Measurements from ENCODE around the gene TMEM120B. TPM values are rescaled to one million over a fixed set of nuclear protein-coding genes. Genes with fewer than 3 reads are reported as not detected.

Gene TMEM120B
- total RNA-seq, 1 experiment from 2014 or later: 20.5 TPM

GRCh38 chr12:121786440-121786825 lies 73.9 kb downstream of the TMEM120B start:
- H4K20me1 ChIP-seq (ENCODE audit: insufficient read depth): peaks cover 3% of the 10 kb centered on the region; the same call in 1 of the 2 replicates
- intact Hi-C loops (cut with micrococcal nuclease): loop anchor here (1.0 to 2.0 kb wide), 2 partner anchors 8 to 102 kb away; partner anchors contain the start of gene PSMD9
- no TSS peak for BruUV-seq (replicated peaks)
- DNase-seq (ENCODE audit: low read depth, low spot score) (peak; percentile 99), ATAC-seq (peak; percentile 86)
- peaks cover 63 to 95% of the 10 kb centered on the region in 2 experiments for H3K4me1 ChIP-seq (ENCODE audit: control insufficient read depth in 1 of 2, insufficient read depth in 2 of 2, low read length in 2 of 2)
- H2AFZ ChIP-seq (ENCODE audit: low read depth, low read length, poor library complexity, severe bottlenecking): no peak overlapping the region
- RAD21 ChIA-PET (ENCODE audit: low non-redundant PET in 1 of 2, low total read pairs in 2 of 2, uncharacterized antibody in 2 of 2, unreplicated experiment in 2 of 2): interaction anchor here in 1 of 2 experiments (2.5 kb wide), 1 partner anchor 7 kb away, joined by 11 read pairs; the partner anchor contains the start of gene RHOF
- H3K9me3 ChIP-seq (ENCODE audit: control insufficient read depth in 1 of 2, insufficient read depth in 1 of 2, low read depth in 1 of 2, low read length in 2 of 2): no peaks in the 10 kb centered on the region
- H3K9me2 ChIP-seq (ENCODE audit: insufficient read depth): no peaks in the 10 kb centered on the region
- TF ChIP-seq MAX (IDR thresholded peaks at IDR 0.05): no peak
- no peak for TF ChIP-seq EGR1 (IDR thresholded peaks at IDR 0.05; ENCODE audit: low read depth)
- TF ChIP-seq YY1 (IDR thresholded peaks at IDR 0.05; ENCODE audit: extremely low read depth, insufficient replicate concordance, low read depth, low read length): no peak
- TF ChIP-seq POLR2AphosphoS5 (IDR thresholded peaks at IDR 0.05; ENCODE audit: low read depth, low read length): peak; percentile 75
- no peak for TF ChIP-seq FOSL1 (IDR thresholded peaks at IDR 0.05; ENCODE audit: low read depth)
- no peak for TF ChIP-seq REST (IDR thresholded peaks at IDR 0.05; ENCODE audit: low read depth)
- TF ChIP-seq CBX3 (IDR thresholded peaks at IDR 0.05; ENCODE audit: low read depth): no peak
- no peak for TF ChIP-seq ZNF274 (IDR thresholded peaks at IDR 0.05; ENCODE audit: low read depth, low read length)
- TF ChIP-seq ZBTB33 (IDR thresholded peaks at IDR 0.05; ENCODE audit: extremely low read depth, insufficient replicate concordance, low read length): peak; percentile 73
- TF ChIP-seq JUND (IDR thresholded peaks at IDR 0.05): no peak
- peak; percentile 18 for TF ChIP-seq TCF7L2 (IDR thresholded peaks at IDR 0.05; ENCODE audit: borderline replicate concordance, extremely low read depth, insufficient read depth, insufficient read length)
- TF ChIP-seq CEBPB (IDR thresholded peaks at IDR 0.05; ENCODE audit: low read depth): no peak
- TF ChIP-seq ELF1 (IDR thresholded peaks at IDR 0.05; ENCODE audit: borderline replicate concordance, low read depth): no peak
- TF ChIP-seq POLR2A (IDR thresholded peaks at IDR 0.05; ENCODE audit: borderline replicate concordance, extremely low read depth, insufficient read depth, insufficient read length): no peak
- TF ChIP-seq ZFX (IDR thresholded peaks at IDR 0.05): no peak
- no peak for TF ChIP-seq EZH2 (IDR thresholded peaks at IDR 0.05)
- peak overlapping the region; percentile 48 for H3K9ac ChIP-seq (ENCODE audit: low read length)
- peaks cover 83% of the 10 kb centered on the region for H3K79me2 ChIP-seq (ENCODE audit: insufficient read depth, low read length)
- no peaks in the 10 kb centered on the region for H3K27me3 ChIP-seq (ENCODE audit: insufficient read depth, low read length)
- H3K27ac ChIP-seq (ENCODE audit: low read depth, low read length): peak overlapping the region; percentile 98
- peak overlapping the region in 1 of 2 experiments; percentile 37; a peak in 2 of 4 replicates for H3K4me3 ChIP-seq (replicated peaks in 1 of 2; ENCODE audit: low read depth in 1 of 2, low read length in 2 of 2)
- H3K36me3 ChIP-seq (ENCODE audit: control insufficient read depth in 1 of 2, insufficient read depth in 2 of 2, low read length in 2 of 2): peaks cover 3 to 12% of the 10 kb centered on the region in 2 experiments; a peak in 2 of 4 replicates
- peak overlapping the region; percentile 63 for H3K4me2 ChIP-seq (ENCODE audit: low read length)
- CTCF ChIA-PET: interaction anchor here (2.5 to 3.8 kb wide), 3 partner anchors 9 to 102 kb away, joined by 9 to 44 read pairs (median 20); partner anchors contain the start of genes PSMD9 and RHOF
- POLR2A ChIA-PET: interaction anchor here (0.6 to 6.9 kb wide), 3 partner anchors 8 to 106 kb away, joined by 3 to 33 read pairs (median 5); partner anchors contain the start of gene RHOF

Data from HCT116 (cell line).